ENCODE results near the gene TRIM17. TPM values are rescaled to one million over a fixed set of nuclear protein-coding genes. Genes with fewer than 3 reads are reported as not detected.

TRIM17 gene
- total RNA-seq, 1 donor from 2014 or later, result 6.3 TPM

DNA sequence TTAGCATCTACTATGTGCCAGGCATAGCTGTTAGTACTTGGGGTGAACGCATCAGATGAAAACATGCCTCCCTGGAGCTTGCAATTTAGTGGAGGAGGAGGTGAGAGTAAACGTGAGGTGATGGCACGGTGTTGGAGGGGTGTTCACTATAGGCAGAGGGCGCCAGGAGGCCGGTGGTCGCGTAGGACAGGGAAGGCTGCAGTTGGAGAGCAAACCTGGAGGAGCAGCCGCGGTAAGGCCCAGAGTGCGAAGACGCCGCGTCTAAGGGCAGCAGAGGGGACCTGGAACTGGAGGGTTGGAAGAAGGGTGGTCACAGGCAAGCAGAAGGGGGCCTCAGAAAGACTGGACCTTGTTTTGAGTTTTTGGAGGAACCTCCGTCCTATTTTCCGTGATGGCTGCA, 30.2 kb upstream of the TRIM17 start:
- peak overlapping the region; percentile 87 for H3K4me3 Mint-ChIP-seq
- no peak overlapping the region for H3K27ac Mint-ChIP-seq (ENCODE audit: unreplicated experiment)
- DNase-seq (ENCODE audit: low read depth, low spot score), result no peak
- H3K36me3 Mint-ChIP-seq (ENCODE audit: low read depth), result peaks cover under 1% of the 10 kb centered on the region
- peaks cover 5% of the 10 kb centered on the region for H3K27me3 Mint-ChIP-seq (ENCODE audit: low read depth)
- H3K4me1 Mint-ChIP-seq, result peaks cover 24% of the 10 kb centered on the region
- H3K9me3 Mint-ChIP-seq, result no peaks in the 10 kb centered on the region
- TF ChIP-seq, protein P1, sequence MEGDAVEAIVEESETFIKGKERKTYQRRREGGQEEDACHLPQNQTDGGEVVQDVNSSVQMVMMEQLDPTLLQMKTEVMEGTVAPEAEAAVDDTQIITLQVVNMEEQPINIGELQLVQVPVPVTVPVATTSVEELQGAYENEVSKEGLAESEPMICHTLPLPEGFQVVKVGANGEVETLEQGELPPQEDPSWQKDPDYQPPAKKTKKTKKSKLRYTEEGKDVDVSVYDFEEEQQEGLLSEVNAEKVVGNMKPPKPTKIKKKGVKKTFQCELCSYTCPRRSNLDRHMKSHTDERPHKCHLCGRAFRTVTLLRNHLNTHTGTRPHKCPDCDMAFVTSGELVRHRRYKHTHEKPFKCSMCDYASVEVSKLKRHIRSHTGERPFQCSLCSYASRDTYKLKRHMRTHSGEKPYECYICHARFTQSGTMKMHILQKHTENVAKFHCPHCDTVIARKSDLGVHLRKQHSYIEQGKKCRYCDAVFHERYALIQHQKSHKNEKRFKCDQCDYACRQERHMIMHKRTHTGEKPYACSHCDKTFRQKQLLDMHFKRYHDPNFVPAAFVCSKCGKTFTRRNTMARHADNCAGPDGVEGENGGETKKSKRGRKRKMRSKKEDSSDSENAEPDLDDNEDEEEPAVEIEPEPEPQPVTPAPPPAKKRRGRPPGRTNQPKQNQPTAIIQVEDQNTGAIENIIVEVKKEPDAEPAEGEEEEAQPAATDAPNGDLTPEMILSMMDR (conservative IDR thresholded peaks at IDR 0.05), result no peak

DNA sequence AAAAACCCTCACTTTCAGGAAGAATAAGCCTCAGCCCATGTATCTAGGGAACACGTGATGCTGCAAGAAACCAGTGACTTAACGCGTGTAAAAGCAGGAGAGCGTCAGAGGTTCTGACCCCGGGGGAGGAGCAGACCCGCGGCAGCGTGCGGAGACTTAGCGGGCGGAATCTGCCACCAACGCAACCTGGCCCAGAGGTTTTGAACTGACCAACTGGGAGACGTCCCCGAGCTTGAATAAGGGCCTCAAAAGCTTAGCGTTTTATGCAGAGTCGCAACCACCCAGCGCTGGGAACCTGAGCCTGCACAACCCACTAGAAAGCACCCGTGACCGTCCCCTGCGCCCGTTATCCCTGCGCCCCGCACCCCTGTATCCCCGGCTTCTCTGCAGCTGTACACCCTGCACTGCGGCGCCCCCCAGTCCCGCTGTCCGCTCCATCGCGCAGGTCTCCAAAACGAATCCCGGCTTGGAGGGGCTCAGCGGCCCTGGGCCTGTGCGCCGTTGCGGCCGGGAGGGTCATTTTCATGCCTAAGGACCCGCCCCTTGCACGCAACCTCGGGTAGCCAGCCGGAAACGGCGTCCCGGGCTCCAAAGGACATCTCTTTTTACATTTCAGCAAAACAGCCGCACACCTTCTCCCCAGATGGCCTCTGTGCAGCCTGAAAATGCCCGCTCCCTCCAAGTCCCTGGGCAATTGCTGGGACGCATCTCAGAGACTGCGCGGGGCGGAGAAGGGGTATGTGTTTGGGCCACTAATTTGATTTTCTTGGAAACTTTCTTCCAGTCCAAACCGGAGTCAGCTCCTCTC, 29.4 kb upstream of the TRIM17 start:
- TF ChIP-seq, protein P1 (conservative IDR thresholded peaks at IDR 0.05), result no peak
- H3K36me3 Mint-ChIP-seq (ENCODE audit: low read depth), result no peaks in the 10 kb centered on the region
- DNase-seq (ENCODE audit: low read depth, low spot score), result peak; percentile 52
- peak overlapping the region; percentile 87 for H3K4me3 Mint-ChIP-seq
- H3K27me3 Mint-ChIP-seq (ENCODE audit: low read depth), result peaks cover 7% of the 10 kb centered on the region
- H3K4me1 Mint-ChIP-seq, result peaks cover 22% of the 10 kb centered on the region
- H3K9me3 Mint-ChIP-seq, result no peaks in the 10 kb centered on the region
- peak overlapping the region; percentile 96 for H3K27ac Mint-ChIP-seq (ENCODE audit: unreplicated experiment)

DNA sequence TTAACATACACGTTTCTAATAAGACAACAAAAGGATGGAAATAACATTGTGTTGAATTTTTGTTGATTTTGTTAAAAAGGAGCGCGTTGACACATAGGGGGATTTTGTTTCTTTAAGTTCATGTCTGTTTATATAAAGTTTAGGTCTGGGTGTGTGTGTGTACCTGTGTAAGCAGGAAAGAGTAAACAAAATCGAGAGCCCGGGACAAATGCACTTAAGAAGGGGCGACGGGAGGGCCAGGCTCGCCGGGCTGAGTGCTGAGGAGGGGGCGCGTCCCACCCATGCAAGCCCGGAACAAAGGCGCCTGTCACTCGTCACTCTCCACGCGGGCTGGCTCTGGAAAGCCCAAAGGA, 28.8 kb upstream of the TRIM17 start:
- Mint-ChIP-seq H3K9me3 (no peaks in the 10 kb centered on the region), H3K36me3 (ENCODE audit: low read depth) (no peaks in the 10 kb centered on the region), H3K27ac (ENCODE audit: unreplicated experiment) (peak overlapping the region; percentile 96), H3K4me1 (peaks cover 22% of the 10 kb centered on the region), H3K27me3 (ENCODE audit: low read depth) (peaks cover 7% of the 10 kb centered on the region), H3K4me3 (peak overlapping the region; percentile 87)
- TF ChIP-seq, protein P1 (conservative IDR thresholded peaks at IDR 0.05), result no peak
- no peak for DNase-seq (ENCODE audit: low read depth, low spot score)

GRCh38 chr1:228443395-228443794, 26.7 kb upstream of the TRIM17 start:
- no peaks in the 10 kb centered on the region for H3K36me3 Mint-ChIP-seq (ENCODE audit: low read depth)
- TF ChIP-seq, protein P1 (conservative IDR thresholded peaks at IDR 0.05), result no peak
- H3K4me3 Mint-ChIP-seq, result no peak overlapping the region
- no peak overlapping the region for H3K27ac Mint-ChIP-seq (ENCODE audit: unreplicated experiment)
- peaks cover 13% of the 10 kb centered on the region for H3K27me3 Mint-ChIP-seq (ENCODE audit: low read depth)
- no peaks in the 10 kb centered on the region for H3K9me3 Mint-ChIP-seq
- DNase-seq (ENCODE audit: low read depth, low spot score), result no peak
- peaks cover 22% of the 10 kb centered on the region for H3K4me1 Mint-ChIP-seq

GRCh38 chr1:228440761-228441500, 24.3 kb upstream of the TRIM17 start:
- peaks cover 16% of the 10 kb centered on the region for H3K27me3 Mint-ChIP-seq (ENCODE audit: low read depth)

More at GRCh38 chr1:228440761-228441500, 24.3 kb upstream of the TRIM17 start:
- no peak for DNase-seq (ENCODE audit: low read depth, low spot score)
- no peak overlapping the region for H3K4me3 Mint-ChIP-seq
- TF ChIP-seq, protein P1 (conservative IDR thresholded peaks at IDR 0.05), result no peak
- peaks cover 11% of the 10 kb centered on the region for H3K4me1 Mint-ChIP-seq
- H3K36me3 Mint-ChIP-seq (ENCODE audit: low read depth), result no peaks in the 10 kb centered on the region
- no peaks in the 10 kb centered on the region for H3K9me3 Mint-ChIP-seq
- H3K27ac Mint-ChIP-seq (ENCODE audit: unreplicated experiment), result no peak overlapping the region

All from neural crest cell (in vitro differentiated cells).